Spleen (tissue), 11 donors: ENCODE measurements around the gene LTBP1. TPM values are rescaled to one million over a fixed set of nuclear protein-coding genes. Genes with fewer than 3 reads are reported as not detected.
"Not testable (repeated sequence)": the region's sequence is repeated elsewhere in the genome, so short reads cannot be mapped to it uniquely, and the experiment has no call there.

ENCODE experiments used
- DNase-seq: peaks from one replicate; pipeline ENCODE4 v3.0.0-alpha.2; 2020
- H3K27ac ChIP-seq, 8 donors: fragments of 200-600 bp; sonication (generic) in 7 of 8; 1 replicate in 4 of 8; 2 replicates in 4 of 8; pipeline versions ENCODE4 v1.5.0 to v1.8.0; 2016 to 2021; ENCODE audit warnings: inconsistent platforms in 4 of 8, mild to moderate bottlenecking in 4 of 8, moderate library complexity in 1 of 8
- H3K27me3 ChIP-seq, 7 donors: fragments of 200-600 bp; sonication (generic) in 6 of 7; replicated peaks in 1 of 7; 1 replicate in 4 of 7; 2 replicates in 3 of 7; pipeline versions ENCODE4 v1.5.0 to v1.8.0; 2016 to 2021; ENCODE audit warnings: inconsistent platforms in 3 of 7, mild to moderate bottlenecking in 1 of 7
- H3K36me3 ChIP-seq, 6 donors: fragments of 200-600 bp; sonication (generic) in 5 of 6; 1 replicate in 4 of 6; 2 replicates in 2 of 6; pipeline versions ENCODE4 v1.5.0 to v1.8.0; 2016 to 2021; ENCODE audit warnings: inconsistent platforms in 2 of 6
- H3K4me1 ChIP-seq, 6 donors: fragments of 200-600 bp; sonication (generic) in 5 of 6; 1 replicate in 3 of 6; 2 replicates in 3 of 6; pipeline versions ENCODE4 v1.5.0 to v1.8.0; 2016 to 2021; ENCODE audit warnings: inconsistent platforms in 3 of 6
- H3K4me3 ChIP-seq, 8 donors: fragments of 200-600 bp; sonication (generic) in 7 of 8; 1 replicate in 4 of 8; 2 replicates in 4 of 8; pipeline versions ENCODE4 v1.5.0 to v1.8.0; 2016 to 2021; ENCODE audit warnings: inconsistent platforms in 4 of 8, mild to moderate bottlenecking in 4 of 8, moderate library complexity in 2 of 8
- H3K9me3 ChIP-seq, 8 donors: fragments of 200-600 bp; sonication (generic) in 7 of 8; 1 replicate in 4 of 8; 2 replicates in 4 of 8; pipeline versions ENCODE4 v1.5.0 to v1.8.0; 2016 to 2021; ENCODE audit warnings: inconsistent platforms in 4 of 8
- POLR2A ChIP-seq, 3 donors: fragments of 450-650 bp; IDR thresholded peaks; one replicate each; pipeline ENCODE4 v1.5.1; 2017; ENCODE audit warnings: antibody characterized with exemption in 3 of 3, mild to moderate bottlenecking in 1 of 3
- POLR2AphosphoS5 ChIP-seq, 3 donors: sonication (generic); formaldehyde crosslinking; IDR thresholded peaks; one replicate each; pipeline ENCODE4 v1.5.1; 2017; ENCODE audit warnings: antibody characterized with exemption in 3 of 3
- WGBS, 5 donors: extraction: QIAGEN DNeasy Blood & Tissue Kit in 3 of 5; methylation state at CpG; one replicate each; pipeline versions ENCODE4 v1.1.5 to v1.1.7; 2013 to 2018; 5-methylcytosine and 5-hydroxymethylcytosine counted together
- intact Hi-C: fragments of 100-400 bp; cut with DNase I; formaldehyde crosslinking; loops from one replicate; pipeline ENCODE4 v1.15.0; 2023; ENCODE audit warnings: low total_unique reads
- polyA plus RNA-seq, 3 donors: library from polyadenylated mRNA; stranded (reverse); fragments of 200-250 nt; gene quantifications; one replicate each; pipeline ENCODE4 v1.2.1, GENCODE V29; 2013
- total RNA-seq, 7 donors: library from RNA; depleted of rRNA in 3 of 7; stranded (reverse); fragments of >200 nt in 3 of 7; fragmentation: NEBNext Ultra II Directional in 4 of 7; extraction: Animal tissue kit (Norgen Biotek cat#: 25700) in 4 of 7; gene quantifications; one replicate each; pipeline versions ENCODE4 v1.1.0 to v1.2.1, GENCODE V29; 2016 to 2021
- TF ChIP-seq, protein P1 (sequence below), 11 experiments: fragments of 200-600 bp in 7 of 11; fragments of 450-650 bp in 4 of 11; sonication (generic) in 4 of 11; IDR thresholded peaks in 8 of 11; conservative IDR thresholded peaks in 3 of 11; 1 replicate in 7 of 11; 2 replicates in 4 of 11; pipeline versions ENCODE4 v1.4.0 to v1.8.0; 2016 to 2021; ENCODE audit warnings: antibody characterized with exemption in 11 of 11, inconsistent platforms in 4 of 11, mild to moderate bottlenecking in 1 of 11
- donor health status: healthy with polysubstance abuse.
- donor health status: DM: no; HTN: no; CAD: no; lungs with moderate emphysema.
- donor health status: DM: no; HTN: no; CAD: no.
- donor health status: Bipolar disorder and iron deficiency.
- donor health status: healthy.
- donor health status: DM: no; HTN: no; CAD: no.
- donor health status: DM: yes; HTN: yes; CAD: no.

The LTBP1 gene
- total and polyA plus RNA-seq, 10 donors, result 6.8 to 28.0 (median 13.3) TPM

DNA sequence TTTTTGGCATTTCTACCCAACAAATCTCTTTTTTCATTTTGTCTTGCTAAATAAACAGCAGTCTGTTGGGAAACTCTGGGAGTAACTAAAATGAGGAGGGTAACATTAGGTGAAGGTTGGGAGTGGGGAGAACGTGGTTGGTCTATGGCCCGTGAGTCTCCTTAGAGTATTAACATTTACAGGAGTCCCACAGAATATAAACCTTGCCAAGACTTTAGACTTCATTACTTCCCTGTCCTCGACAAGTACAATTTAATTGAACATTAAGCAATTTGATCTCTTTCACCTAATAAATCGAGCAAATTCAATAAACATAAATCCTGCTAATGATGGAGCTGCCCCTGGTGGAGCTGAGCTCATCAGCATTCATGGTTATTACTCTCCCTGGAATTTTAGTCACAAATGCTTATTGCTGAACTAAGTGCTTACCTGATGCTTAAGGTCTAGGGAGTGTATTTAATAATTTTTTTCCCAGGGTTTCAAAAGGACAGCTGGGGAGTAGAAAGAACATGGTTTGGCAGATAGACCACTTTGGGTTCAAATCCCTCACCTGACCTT is 434.6 kb downstream of the LTBP1 start:
- H3K4me1 ChIP-seq, result peaks cover 0 to 6% (median 0%) of the 10 kb centered on the region in 6 donors
- DNase-seq, result no peak
- intact Hi-C loops, result no loop called here
- TF ChIP-seq, protein P1, sequence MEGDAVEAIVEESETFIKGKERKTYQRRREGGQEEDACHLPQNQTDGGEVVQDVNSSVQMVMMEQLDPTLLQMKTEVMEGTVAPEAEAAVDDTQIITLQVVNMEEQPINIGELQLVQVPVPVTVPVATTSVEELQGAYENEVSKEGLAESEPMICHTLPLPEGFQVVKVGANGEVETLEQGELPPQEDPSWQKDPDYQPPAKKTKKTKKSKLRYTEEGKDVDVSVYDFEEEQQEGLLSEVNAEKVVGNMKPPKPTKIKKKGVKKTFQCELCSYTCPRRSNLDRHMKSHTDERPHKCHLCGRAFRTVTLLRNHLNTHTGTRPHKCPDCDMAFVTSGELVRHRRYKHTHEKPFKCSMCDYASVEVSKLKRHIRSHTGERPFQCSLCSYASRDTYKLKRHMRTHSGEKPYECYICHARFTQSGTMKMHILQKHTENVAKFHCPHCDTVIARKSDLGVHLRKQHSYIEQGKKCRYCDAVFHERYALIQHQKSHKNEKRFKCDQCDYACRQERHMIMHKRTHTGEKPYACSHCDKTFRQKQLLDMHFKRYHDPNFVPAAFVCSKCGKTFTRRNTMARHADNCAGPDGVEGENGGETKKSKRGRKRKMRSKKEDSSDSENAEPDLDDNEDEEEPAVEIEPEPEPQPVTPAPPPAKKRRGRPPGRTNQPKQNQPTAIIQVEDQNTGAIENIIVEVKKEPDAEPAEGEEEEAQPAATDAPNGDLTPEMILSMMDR (IDR thresholded peaks at IDR 0.05 in 8 of 11, conservative IDR thresholded peaks at IDR 0.05 in 3 of 11), result no peak
- WGBS, 5 donors, result 83 to 95% (median 89%) methylated on average over 4 of the region's 4 CpGs
- no peaks in the 10 kb centered on the region for H3K9me3 ChIP-seq
- H3K27me3 ChIP-seq, result no peaks in the 10 kb centered on the region
- no peaks in the 10 kb centered on the region for H3K36me3 ChIP-seq
- H3K27ac ChIP-seq, result no peak overlapping the region
- no peak overlapping the region for H3K4me3 ChIP-seq

DNA sequence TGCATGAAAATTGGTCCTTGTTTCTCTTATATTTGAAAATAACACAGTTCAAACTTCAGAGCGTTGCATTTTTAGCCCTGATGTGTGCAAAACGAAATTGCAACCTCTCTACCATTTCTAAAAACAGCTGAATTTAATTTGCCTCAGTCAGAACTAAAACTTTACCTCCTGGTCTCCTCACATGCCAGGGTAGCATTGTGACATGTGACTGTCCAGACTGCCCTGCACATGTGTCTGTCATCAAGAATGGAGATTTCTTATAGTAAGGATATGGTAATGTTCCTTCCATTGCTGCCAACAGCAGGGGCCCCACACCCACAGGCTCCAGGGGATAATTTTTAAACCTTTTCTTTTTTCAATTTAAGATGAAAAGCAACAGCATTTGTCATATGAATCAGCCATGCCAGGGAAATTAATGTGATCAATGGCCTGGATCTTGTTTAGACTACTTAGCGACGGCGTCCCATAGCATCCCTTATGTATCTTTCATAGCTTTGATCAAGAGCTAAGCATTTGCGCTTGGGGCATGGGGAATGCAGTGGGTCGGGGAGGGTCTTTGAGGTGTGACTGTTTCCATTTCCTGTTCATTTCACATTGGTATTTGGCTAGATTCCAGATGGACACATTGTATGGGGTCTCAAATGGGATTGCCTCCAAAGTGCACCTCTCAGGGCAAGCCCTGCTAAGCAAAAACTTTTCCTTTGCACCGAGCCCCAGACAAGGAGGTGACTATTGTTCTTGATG is 437.3 kb downstream of the LTBP1 start:
- no peak for DNase-seq
- intact Hi-C loops, result no loop called here
- Histone ChIP-seq H3K4me3 (no peak overlapping the region), H3K4me1 (peaks cover 0 to 6% (median 0%) of the 10 kb centered on the region in 6 donors), H3K27ac (no peak overlapping the region), H3K36me3 (no peaks in the 10 kb centered on the region), H3K27me3 (no peaks in the 10 kb centered on the region), H3K9me3 (no peaks in the 10 kb centered on the region)
- 85 to 93% (median 89%) methylated on average over 8 of the region's 8 CpGs for WGBS, 5 donors
- TF ChIP-seq POLR2A (IDR thresholded peaks at IDR 0.05) (no peak), POLR2AphosphoS5 (IDR thresholded peaks at IDR 0.05) (no peak)
- TF ChIP-seq, protein P1 (IDR thresholded peaks at IDR 0.05 in 8 of 11, conservative IDR thresholded peaks at IDR 0.05 in 3 of 11), result no peak

DNA sequence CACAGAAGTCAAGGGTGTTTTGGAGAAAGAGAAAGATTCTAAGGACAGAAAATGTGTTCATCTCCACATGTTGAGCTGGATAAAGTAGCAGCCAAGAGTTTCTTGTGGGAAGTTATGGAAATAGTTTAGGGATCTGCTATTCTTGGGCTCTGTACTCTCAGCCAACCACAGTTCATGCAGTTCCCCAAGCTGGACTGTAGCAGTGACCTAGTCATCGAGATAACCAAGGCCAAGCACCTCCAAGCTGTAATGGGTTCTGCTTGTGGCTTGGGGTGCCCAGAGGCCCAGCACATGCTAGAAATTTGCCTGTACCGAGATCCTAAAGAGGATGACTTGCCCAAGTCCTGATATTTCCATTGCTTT is 437.8 kb downstream of the LTBP1 start:
- H3K4me1 ChIP-seq, result peaks cover 0 to 6% (median 0%) of the 10 kb centered on the region in 6 donors
- 68 to 94% (median 89%) methylated on average over 2 of the region's 2 CpGs for WGBS, 5 donors
- H3K36me3 ChIP-seq, result no peaks in the 10 kb centered on the region
- TF ChIP-seq, protein P1 (IDR thresholded peaks at IDR 0.05 in 8 of 11, conservative IDR thresholded peaks at IDR 0.05 in 3 of 11), result no peak
- TF ChIP-seq POLR2AphosphoS5 (IDR thresholded peaks at IDR 0.05) (no peak), POLR2A (IDR thresholded peaks at IDR 0.05) (no peak)
- no peak overlapping the region for H3K4me3 ChIP-seq
- DNase-seq, result no peak
- no peaks in the 10 kb centered on the region for H3K27me3 ChIP-seq
- H3K9me3 ChIP-seq, result no peaks in the 10 kb centered on the region
- no peak overlapping the region for H3K27ac ChIP-seq
- intact Hi-C loops, result no loop called here

DNA sequence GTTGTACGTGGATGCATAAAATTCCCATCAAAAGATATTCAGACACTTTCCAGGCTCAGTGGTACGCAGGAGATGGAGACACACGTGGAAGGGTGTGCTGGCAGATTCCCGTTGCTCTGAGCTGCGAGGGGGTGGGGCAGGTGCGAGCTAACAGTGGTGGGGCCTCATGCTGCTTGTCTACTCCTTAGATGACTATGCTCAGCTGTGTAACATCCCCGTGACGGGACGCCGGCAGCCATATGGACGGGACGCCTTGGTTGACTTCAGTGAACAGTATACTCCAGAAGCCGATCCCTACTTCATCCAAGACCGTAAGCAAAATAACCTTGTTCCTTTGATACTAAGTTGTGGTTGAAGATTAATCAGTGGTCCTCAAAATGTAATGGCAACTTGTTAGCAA is 442.2 kb downstream of the LTBP1 start:
- H3K4me1 ChIP-seq, result no peaks in the 10 kb centered on the region
- DNase-seq, result no peak

DNA sequence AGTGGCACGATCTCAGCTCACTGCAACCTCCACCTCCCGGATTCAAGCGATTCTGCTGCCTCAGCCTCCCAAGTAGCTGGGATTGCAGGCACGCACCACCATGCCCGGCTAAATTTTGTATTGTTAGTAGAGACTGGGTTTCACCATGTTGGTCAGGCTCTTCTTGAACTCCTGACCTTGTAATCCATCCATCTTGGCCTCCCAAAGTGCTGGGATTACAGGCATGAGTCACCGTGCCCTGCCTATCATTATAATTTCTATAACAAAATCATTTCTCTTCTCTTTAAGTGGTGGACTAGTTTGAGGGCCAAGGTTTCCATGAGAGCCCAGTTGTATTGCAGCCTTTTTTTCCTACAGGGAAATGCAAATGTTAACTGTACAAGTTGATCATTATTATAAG is 442.9 kb downstream of the LTBP1 start:
- WGBS, 5 donors, result 89 to 96% (median 94%) methylated on average over 6 of the region's 6 CpGs
- H3K4me3 ChIP-seq, H3K9me3 ChIP-seq, intact Hi-C loops, H3K4me1 ChIP-seq, H3K27me3 ChIP-seq, H3K36me3 ChIP-seq, H3K27ac ChIP-seq, DNase-seq: not testable (repeated sequence)

More for the DNA sequence above, 442.2 kb downstream of the LTBP1 start:
- Histone ChIP-seq H3K9me3 (no peaks in the 10 kb centered on the region), H3K4me3 (no peak overlapping the region), H3K27ac (no peak overlapping the region), H3K27me3 (no peaks in the 10 kb centered on the region), H3K36me3 (no peaks in the 10 kb centered on the region)
- TF ChIP-seq POLR2A (IDR thresholded peaks at IDR 0.05) (no peak), POLR2AphosphoS5 (IDR thresholded peaks at IDR 0.05) (no peak)
- TF ChIP-seq, protein P1 (IDR thresholded peaks at IDR 0.05 in 8 of 11, conservative IDR thresholded peaks at IDR 0.05 in 3 of 11), result no peak
- 82 to 98% (median 91%) methylated on average over 14 of the region's 14 CpGs for WGBS, 5 donors
- intact Hi-C loops, result no loop called here
